ENCODE measurements around the gene MACF1.
"Not testable (repeated sequence)": the region's sequence is repeated elsewhere in the genome, so short reads cannot be mapped to it uniquely, and the experiment has no call there.

Gene MACF1, protein sequence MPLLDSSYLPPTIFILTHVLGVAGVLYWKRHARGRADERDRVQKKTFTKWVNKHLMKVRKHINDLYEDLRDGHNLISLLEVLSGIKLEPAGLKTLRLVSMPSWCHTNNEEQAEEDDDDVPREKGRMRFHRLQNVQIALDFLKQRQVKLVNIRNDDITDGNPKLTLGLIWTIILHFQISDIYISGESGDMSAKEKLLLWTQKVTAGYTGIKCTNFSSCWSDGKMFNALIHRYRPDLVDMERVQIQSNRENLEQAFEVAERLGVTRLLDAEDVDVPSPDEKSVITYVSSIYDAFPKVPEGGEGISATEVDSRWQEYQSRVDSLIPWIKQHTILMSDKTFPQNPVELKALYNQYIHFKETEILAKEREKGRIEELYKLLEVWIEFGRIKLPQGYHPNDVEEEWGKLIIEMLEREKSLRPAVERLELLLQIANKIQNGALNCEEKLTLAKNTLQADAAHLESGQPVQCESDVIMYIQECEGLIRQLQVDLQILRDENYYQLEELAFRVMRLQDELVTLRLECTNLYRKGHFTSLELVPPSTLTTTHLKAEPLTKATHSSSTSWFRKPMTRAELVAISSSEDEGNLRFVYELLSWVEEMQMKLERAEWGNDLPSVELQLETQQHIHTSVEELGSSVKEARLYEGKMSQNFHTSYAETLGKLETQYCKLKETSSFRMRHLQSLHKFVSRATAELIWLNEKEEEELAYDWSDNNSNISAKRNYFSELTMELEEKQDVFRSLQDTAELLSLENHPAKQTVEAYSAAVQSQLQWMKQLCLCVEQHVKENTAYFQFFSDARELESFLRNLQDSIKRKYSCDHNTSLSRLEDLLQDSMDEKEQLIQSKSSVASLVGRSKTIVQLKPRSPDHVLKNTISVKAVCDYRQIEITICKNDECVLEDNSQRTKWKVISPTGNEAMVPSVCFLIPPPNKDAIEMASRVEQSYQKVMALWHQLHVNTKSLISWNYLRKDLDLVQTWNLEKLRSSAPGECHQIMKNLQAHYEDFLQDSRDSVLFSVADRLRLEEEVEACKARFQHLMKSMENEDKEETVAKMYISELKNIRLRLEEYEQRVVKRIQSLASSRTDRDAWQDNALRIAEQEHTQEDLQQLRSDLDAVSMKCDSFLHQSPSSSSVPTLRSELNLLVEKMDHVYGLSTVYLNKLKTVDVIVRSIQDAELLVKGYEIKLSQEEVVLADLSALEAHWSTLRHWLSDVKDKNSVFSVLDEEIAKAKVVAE (N-terminal part only)

DNA sequence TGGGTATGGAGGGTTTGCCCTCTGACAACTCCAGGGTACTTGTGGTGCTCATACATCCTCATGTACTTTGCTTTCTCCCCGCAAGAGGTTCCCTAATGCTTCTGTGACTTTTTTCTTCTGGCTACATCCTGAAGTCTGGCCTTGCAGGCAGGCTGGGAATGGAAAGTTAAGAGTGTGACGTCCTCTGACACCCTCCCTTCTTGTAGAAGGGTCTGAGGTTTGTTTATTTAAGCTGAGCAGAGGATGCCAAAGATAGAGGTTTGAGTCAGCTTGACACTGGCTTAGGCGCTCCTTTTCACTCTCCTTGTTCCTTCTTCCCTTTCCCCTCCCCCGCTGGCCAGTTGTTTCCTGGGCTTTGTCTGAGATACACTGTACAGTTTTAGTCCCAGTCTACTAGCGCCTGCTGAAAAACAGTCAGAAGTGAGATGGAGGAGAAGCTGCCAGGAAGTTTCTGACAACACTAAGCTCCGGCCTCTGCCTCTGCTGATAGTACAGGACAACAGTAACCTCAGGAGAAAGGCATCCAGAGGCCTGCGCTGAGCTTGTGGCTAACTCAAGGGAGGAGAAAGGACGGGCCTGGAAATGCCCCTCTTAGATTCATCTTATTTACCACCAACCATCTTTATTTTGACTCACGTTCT, at the start of gene MACF1:
Gene MACF1 (plus strand): TSS at position 255 of the 641 bp plus-strand sequence. CDS start 328 bp downstream, at position 583.
- DNase-seq: peak; percentile 92

DNA sequence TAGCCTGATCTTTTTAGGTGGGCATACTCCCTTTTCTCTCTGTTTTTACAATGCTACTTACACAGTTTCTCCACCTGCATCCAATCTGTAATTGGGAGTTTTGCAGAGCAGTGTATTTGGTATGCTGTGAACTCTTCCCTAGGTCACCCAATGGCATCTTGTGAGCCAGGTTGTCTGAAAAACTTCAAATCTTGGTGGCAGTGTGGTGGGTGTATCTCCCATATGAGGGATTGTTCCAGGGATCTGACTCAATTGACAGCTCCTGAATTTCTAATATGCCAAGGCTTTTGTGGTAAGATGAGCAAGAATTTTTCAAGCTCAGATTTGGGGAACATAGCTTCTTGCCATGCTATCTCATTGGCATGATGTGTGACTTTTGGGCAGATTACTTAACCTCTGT, 47.2 kb upstream of the MACF1 start:
- no peak for DNase-seq

DNA sequence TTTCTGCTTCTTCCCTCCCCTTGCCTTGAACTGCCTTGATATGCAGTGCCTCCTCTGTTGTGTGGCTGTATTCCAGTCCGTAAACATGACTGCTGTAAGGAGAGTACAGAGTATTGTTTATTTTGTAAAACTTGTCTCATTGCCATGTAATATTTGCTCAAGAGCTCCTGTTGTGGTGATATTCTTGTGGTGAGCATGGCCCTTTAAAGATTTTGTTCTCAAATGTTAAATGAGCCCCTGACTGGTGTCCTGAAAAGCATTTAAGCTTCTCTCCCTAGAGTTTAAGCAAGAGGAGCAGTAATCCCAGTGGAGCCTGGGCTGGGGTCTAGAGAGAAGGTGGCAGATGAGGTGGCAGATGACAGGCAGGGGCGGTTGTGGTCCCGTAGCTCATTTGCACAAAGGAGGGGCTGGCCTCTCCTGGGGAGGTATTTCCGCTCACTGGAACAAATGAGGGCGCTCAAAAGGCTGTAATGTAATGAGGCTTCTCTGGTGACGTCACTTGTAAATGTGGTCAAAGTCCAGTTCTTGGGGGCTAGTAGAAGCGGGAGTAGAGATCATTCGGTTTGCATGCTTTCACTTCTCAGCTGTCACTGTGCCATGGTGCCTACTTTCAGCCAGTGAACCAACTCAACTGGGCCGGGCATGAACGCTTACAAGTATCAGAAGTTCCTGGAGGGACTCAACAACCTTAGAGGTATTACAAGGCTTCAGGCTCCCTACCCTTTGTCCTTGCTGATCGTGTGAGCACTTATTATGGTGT, 46.0 kb upstream of the MACF1 start:
- no peak for DNase-seq

DNA sequence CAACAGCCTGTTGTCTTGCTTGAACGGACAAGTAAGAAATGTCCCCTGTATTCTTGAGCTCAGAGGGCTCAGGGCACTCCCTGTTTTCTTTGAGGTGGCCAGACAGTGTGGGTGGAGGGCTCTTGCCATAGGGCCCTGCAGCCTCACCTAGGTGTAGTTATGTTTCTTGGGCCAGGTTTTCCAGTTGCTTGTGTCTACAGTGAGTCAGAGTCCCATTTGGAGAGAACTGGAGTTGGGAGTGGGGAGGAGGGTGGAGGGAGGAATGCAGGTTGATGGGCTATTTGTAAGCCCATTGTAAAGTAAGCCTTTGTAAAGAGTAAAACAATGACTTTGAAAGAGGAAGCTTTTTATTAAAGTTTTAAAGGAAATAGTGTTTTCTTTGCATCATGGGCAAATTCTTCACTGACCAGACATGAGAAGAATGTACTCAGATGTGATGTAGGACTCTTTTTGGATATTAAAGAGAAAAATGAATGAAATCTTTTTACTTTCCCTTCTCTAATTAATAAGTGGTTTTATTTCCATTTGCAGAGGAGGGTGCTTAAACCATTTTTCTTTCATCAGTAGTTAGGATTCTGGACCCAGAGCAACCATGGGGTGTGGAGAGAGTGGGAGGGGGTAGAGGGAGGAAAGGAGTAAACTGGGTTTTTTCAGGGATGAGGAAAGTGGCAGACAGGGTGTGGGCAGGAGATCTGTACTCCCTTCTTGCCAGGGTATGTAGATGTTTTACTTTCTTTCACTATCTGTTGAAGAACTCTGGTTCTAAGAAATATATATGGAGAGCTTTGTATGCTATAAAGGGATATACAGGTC, 45.1 kb upstream of the MACF1 start:
- DNase-seq: peak; percentile 22

DNA sequence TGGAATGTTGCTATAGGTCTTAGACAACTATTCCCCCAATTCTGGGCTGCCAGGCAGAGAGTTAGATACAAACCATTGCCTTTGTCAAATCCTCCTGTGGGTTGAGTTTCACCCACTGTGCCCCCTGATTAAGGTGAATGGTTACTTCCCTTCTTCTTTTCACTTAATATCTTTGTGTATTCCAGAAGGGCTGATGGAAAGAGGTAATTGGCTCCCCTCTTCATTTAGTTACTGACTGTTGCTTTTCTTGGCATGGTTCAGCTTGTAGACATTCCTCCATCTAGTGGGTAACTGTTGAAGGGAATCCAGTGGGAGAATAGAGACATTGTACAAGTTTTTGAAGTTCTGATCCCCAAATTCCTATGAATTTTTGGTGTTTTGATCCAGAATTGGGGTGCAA, 43.8 kb upstream of the MACF1 start:
- DNase-seq: no peak

DNA sequence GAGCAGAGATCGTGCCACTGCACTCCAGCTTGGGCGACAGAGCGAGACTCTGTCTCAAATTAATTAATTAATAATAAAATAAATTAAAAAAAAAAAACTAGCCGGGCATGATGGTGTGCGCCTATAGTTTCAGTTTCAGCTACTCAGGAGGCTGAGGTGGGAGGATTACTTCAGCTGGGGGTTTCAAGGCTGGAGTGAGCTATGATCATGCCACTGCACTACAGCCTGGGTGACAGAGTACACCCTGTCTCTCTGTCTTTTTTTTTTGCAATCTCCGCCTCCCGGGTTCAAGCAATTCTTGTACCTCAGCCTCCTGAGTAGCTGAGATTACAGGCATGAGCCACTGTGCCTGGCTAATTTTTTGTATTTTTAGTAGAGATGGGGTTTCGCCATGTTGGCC, 42.7 kb upstream of the MACF1 start:
- DNase-seq: not testable (repeated sequence)

DNA sequence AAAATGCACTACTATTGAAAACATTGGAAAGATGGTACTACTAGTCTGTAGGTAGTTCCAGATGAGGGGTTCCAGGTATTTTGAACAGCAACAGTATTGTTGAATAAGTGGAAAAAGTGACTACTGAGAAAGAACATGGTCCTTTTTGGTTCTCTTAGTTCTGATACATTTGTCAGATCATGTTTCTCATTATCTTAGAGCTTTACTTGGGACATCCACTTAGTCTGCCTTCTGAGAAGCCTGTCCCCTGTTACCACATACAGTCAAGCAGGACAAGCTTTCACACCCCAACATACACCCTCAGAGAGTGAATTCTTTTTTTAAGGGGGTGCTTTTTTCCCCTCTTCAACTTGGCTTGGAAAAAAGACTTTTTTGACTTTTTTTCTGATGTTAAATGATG, 41.0 kb upstream of the MACF1 start:
- no peak for DNase-seq

DNA sequence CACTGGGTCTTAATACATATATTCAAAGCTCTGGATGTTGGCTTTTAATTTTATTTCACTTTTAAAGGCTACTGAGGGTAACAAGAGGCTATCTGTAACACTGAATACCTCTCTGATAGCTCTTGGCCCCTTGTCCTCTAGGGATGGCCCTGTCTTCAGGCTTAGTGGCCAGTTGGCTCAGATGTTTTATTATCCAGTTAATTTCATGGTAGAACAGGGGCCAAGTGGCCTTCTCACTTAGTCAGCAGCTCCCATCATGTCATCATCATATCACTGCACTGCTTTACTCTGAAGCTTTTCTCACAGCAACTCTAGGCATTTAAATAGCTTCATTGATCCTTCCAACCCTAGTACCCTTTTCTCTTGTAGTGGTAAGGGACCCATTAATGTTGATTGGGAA, 40.2 kb upstream of the MACF1 start:
- no peak for DNase-seq

DNA sequence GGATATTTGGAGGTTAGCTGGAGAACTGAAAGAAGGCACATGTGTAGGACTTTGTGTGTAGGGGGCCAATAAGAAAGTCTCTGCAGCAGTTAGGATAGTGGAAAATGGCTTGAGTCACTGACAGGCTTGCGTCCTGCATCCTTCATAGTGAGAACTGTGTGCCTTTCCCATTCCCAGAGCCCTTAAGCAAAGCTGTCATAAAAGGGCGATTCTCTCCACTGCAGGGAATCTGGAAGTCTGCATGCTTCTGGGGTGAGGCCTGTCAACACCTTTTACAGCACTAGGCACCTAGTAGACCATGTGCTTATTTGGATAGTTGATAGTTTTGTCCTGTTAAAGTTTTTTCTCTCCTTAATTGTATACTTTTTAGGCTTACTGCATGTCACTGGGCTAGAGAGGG, 39.4 kb upstream of the MACF1 start:
- DNase-seq: peak; percentile 61

DNA sequence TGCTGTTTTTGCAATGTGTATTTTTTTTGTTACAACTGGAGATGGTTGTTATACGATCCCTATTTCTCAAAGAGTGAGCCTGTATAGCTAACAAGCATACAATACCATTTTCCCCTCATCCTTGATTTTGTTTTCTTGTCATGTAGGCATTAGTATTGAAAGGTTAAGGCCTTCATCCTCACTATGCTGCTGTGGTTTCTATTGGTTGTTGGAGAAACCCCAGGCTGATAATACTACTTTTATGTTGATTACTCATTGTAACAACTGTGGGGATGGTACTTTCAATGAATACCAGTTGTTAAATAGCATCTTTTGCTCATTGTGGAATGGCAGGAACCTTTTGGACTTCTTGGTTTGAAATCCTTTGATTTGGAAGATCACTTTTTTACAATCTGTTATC, 39.0 kb upstream of the MACF1 start:
- no peak for DNase-seq

DNA sequence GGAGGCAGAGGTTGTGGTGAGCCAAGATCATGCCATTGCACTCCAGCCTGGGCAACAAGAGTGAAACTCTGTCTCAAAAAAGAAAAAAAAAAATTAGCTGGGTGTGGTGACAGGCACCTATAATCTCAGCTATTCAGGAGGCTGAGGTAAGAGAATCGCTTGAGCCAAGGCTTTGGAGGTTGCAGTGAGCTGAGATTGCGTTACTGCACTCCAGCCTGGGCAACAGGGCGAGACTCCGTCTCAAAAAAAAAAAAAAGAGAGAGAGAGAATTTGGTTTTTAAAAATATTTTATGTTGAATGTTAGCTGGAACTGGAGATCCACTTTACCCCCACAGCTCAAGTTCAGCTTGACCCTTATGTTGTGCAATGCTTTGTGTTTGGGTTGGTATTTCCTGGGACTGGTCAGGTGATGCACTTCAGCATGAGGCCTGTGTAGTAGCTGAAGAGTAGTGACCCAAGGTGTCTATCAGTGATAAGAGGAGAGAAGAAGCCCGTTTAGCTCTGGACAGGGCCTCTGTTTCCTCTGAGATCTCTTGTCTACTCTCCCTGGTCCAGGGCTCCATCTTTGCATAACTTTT, 36.8 kb upstream of the MACF1 start:
- DNase-seq: no peak

DNA sequence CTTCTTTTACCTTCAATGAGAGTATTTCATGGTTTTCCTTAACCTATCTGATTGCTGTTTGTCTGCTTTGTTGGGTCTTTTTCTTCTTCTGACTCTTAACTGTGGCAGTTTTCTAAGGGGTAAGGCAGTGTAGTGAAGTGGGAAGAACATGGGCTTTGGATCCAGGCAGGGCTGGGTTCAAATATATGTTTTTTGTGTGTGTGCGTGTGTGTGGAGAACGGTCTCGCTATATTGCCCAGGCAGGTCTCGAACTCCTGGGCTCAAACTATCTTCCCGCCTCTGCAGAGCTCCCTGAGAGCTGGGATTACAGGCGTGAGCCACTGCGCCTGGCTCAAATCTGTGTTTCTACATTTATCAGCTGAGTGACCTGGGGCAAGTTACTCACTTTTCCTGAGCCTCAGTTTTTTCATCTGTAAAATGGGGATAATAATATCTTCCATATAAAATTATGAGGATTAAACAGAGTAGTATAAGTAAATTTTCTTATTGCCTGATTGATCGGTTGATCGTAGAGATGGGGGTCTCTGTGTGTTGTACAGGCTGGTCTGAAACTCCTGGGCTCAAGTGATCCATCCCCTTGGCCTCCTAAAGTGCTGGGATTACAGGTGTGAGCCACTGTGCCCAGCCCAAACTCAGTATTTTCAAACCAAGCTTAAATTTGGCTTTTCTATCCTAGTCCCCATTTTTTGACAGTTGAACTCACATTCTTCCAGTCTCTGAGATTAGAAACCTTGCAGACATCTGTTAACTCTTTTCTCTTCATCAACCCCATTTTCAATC, 36.0 kb upstream of the MACF1 start:
- DNase-seq: no peak

DNA sequence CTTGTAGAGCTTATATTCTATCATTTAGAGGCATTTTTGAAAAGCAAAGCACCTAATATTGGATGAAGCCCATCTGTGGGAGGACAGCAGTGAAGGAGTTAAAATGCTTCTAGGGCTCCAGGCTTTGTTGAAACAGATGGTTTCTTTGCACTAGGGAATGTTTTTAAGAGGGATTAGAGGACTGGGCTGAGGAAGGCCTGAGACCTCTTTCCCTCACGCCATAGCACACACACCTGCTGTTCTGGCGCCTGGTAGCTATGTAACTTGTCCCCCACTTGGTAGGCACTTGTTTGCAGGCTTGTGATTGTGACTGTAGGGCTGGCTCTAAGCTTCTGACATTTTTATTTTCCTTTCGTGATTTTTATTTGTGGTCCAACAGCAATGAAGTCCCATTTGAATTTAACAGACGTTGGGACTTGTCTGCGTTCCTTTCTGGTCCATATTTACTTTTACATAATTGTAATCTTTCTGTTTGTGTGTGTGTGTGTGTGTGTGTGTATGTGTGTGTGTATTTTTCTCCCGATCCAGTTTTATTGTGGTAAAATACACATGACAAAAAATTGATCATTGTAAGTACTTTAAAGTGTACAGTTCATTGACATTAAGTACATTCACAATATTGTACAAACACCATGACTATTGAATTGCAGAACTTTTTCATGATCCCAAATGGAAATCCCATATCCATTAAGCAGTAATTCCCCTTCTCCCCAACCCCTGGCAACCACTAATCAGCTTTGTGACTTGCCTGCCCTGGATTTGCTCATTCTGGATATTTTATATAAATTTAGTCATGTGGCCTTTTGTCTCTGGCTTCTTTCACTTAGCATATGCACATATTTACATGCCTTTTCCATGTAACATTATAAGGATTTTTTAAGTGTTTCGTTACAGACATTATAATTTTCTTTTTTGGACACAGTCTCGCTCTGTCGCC, 33.5 kb upstream of the MACF1 start:
- no peak for DNase-seq

DNA sequence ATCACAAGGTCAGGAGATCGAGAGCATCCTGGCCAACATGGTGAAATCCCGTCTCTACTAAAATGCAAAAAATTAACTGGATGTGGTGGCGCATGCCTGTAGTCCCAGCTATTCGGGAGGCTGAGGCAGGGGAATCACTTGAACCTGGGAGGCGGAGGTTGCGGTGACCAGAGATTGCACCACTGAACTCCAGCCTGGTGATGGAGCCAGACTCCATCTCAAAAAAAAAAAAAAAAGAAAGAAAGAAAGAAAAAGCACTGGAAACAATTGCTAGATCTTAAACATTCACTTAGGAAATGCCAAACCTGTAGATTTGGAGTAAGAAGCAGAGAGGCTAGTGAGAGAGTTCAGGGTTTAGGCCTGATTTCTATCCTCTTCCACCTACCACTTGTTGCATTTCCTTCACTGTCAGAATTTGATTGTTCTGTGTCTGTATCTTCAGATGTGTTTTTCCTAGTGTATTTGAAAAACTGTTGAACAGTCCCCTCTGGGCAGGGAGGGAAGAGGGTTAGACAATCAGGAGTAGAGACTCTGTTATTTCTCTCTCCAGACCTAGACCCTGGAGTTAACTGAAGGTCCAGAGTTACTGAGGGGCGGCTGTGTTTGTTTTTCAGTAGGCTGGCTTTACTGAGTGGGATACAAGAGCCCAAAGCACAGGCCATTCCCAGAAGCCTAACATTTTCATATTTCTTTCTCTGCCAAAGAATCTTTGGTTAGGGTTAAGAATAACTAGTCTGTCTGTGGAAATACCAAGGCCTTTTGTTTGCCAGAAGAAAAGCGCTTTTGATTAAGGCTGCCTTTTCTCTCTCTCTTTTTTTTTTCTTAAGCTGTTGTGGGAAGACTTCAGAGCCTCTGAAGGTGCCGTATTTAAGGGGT, 31.1 kb upstream of the MACF1 start:
- DNase-seq: no peak

DNA sequence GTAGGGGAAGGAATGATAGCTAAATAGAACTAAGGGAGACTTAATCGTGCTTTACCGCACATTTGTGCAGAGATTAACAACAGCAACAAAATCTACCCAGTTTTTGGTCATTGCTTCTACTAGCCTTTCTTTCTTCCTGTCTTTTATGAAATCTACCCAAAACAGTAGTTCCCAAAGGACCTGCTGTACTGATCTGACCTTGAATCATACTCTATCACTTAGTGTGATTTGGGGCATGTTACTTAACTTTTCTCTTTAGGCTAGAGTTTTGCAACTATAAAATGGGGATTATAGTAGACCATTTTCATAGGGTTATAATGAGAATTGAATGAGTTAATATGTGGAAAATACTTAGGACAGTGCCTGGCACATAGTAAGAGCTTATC, 30.5 kb upstream of the MACF1 start:
- no peak for DNase-seq

DNA sequence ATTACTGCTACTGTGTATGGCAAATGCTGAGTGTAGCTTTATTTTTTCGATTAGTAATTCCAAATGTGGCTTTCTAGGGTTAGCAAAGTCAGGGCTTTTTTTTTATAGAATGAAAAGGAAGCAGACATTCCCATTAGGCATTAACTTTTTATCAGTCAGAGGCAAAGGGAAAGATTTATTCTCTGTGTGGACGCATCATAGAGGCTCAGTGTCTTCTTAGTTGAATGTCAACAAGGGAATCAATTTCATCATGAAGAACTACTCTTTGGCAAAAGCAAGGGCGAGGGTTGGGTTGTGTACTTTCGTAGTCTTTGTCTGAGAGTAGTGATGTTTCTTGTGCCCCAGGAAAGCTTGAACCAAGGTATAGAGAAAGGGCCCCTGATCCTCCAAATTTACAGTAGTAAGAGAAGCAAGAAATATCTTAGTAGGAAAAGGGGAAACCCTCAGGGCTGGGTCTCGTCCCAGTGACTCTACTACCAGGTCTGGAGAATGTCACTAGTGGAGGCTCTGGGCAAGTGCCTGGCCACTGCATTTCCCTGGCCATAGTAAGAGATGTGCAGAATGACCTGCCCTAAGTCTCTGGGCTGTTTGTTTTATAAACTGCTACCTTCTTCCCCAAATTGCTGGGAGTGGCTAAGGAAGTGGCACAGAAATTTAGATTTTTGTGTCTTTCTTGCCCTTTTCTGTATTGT, 30.0 kb upstream of the MACF1 start:
- DNase-seq: no peak

DNA sequence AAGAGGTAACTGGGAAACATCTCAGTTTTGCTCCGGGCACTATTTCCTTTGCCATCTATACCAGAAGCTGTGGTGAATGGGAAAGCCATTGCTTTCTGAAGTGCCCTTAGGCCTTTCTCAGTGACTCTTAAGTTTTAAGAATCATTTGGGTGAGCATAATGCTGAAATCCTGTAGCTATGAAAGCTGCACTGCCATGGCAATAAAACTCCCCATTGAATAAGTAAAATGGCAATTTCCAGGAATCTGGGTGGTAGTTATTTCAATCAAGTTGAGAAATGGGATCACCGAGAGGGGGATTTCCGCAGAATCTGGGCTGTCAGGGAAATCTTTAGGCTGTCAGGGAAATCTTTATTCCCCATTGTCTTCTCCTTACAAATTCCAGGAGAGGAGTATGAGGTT, 26.8 kb upstream of the MACF1 start:
- DNase-seq: no peak
